SH-SY5Y (cell line): ENCODE results near the gene KIF14.

Source experiments
- GATA2 ChIP-seq: IDR thresholded peaks from 2 replicates; pipeline ENCODE4 v1.6.1; 2011; ENCODE audit warnings: mild to moderate bottlenecking, low read depth, low read length
- GATA3 ChIP-seq: IDR thresholded peaks from 2 replicates; pipeline ENCODE4 v1.6.1; 2011; ENCODE audit warnings: low read depth, mild to moderate bottlenecking, low read length, moderate library complexity

Gene KIF14

GRCh38 chr1:200610846-200611245, 9.7 kb downstream of the KIF14 start:
- TF ChIP-seq GATA3 (no peak), GATA2 (no peak)

- TF ChIP-seq GATA3 (no peak), GATA2 (no peak)
Measured at GRCh38 chr1:200602632-200603031, 17.9 kb downstream of the KIF14 start.

- TF ChIP-seq GATA3 = no peak
- no peak for TF ChIP-seq GATA2
Measured at GRCh38 chr1:200590001-200590400, 30.6 kb downstream of the KIF14 start.

GRCh38 chr1:200588698-200589097, 31.9 kb downstream of the KIF14 start:
- TF ChIP-seq GATA2 (no peak), GATA3 (no peak)

- TF ChIP-seq GATA2 (no peak), GATA3 (no peak)
Measured at GRCh38 chr1:200564319-200564718, 56.2 kb downstream of the KIF14 start.

GRCh38 chr1:200561856-200562214, 58.7 kb downstream of the KIF14 start:
- TF ChIP-seq GATA3 = no peak
- no peak for TF ChIP-seq GATA2

GRCh38 chr1:200558866-200559459, 61.6 kb downstream of the KIF14 start:
- TF ChIP-seq GATA2 (no peak), GATA3 (no peak)

GRCh38 chr1:200556002-200556401, 64.5 kb downstream of the KIF14 start:
- no peak for TF ChIP-seq GATA2

GRCh38 chr1:200550367-200550766, 70.2 kb downstream of the KIF14 start:
- TF ChIP-seq GATA3 (no peak), GATA2 (no peak)

- TF ChIP-seq GATA2 (no peak), GATA3 (no peak)
Measured at GRCh38 chr1:200547386-200547785, 73.2 kb downstream of the KIF14 start.

GRCh38 chr1:200546577-200546976, 74.0 kb downstream of the KIF14 start:
- TF ChIP-seq GATA2 (no peak), GATA3 (no peak)

GRCh38 chr1:200542162-200542561, 78.4 kb downstream of the KIF14 start:
- TF ChIP-seq GATA3 (no peak), GATA2 (no peak)

GRCh38 chr1:200540281-200540680, 80.3 kb downstream of the KIF14 start:
- TF ChIP-seq GATA2 (no peak), GATA3 (no peak)

GRCh38 chr1:200538179-200538578, 82.4 kb downstream of the KIF14 start:
- no peak for TF ChIP-seq GATA3
- TF ChIP-seq GATA2 = no peak

- no peak for TF ChIP-seq GATA3
- TF ChIP-seq GATA2 = no peak
Measured at GRCh38 chr1:200535605-200536004, 84.9 kb downstream of the KIF14 start.
